Glutamatergic neuron (in vitro differentiated cells): Measurements from ENCODE around the gene MGMT. TPM values are rescaled to one million over a fixed set of nuclear protein-coding genes. Genes with fewer than 3 reads are reported as not detected.
A peak's percentile ranks its signal among the peaks of the same experiment; 100 is the strongest.

Experiments used
- DNase-seq: peaks from one replicate; pipeline ENCODE4 v3.0.0; 2022
- H3K27ac Mint-ChIP-seq: one replicate; pipeline ENCODE4 v1.8.0; 2020; ENCODE audit warnings: mild to moderate bottlenecking, mixed read lengths, inconsistent platforms; ENCODE audit not compliant: unreplicated experiment
- H3K27me3 Mint-ChIP-seq: one replicate; pipeline ENCODE4 v1.8.0; 2020; ENCODE audit warnings: mild to moderate bottlenecking, moderate library complexity, mixed read lengths, inconsistent platforms; ENCODE audit not compliant: unreplicated experiment
- H3K36me3 Mint-ChIP-seq: one replicate; pipeline ENCODE4 v1.8.0; 2020; ENCODE audit warnings: mild to moderate bottlenecking, mixed read lengths, inconsistent platforms; ENCODE audit not compliant: unreplicated experiment
- H3K4me1 Mint-ChIP-seq: one replicate; pipeline ENCODE4 v1.8.0; 2020; ENCODE audit warnings: mild to moderate bottlenecking, low read depth, mixed read lengths, inconsistent platforms; ENCODE audit not compliant: unreplicated experiment
- H3K4me3 Mint-ChIP-seq: one replicate; pipeline ENCODE4 v1.8.0; 2020; ENCODE audit warnings: mild to moderate bottlenecking, mixed read lengths, inconsistent platforms; ENCODE audit not compliant: unreplicated experiment
- H3K9me3 Mint-ChIP-seq: one replicate; pipeline ENCODE4 v1.8.0; 2020; ENCODE audit warnings: mild to moderate bottlenecking, moderate library complexity, mixed read lengths, inconsistent platforms; ENCODE audit not compliant: unreplicated experiment
- total RNA-seq: library from RNA; stranded (reverse); fragmentation: NEBNext Ultra II Directional; extraction: Animal tissue kit (Norgen Biotek cat#: 25700); gene quantifications from one replicate; pipeline ENCODE4 v1.2.1, GENCODE V29; 2021; ENCODE audit not compliant: unreplicated experiment
- TF ChIP-seq, protein P1 (sequence below): fragments of 200-600 bp; sonication (generic); IDR thresholded peaks from one replicate; pipeline ENCODE4 v1.5.0; 2021; ENCODE audit not compliant: partially characterized antibody, unreplicated experiment

MGMT gene
- total RNA-seq, 1 donor from 2014 or later = 15.9 TPM

DNA sequence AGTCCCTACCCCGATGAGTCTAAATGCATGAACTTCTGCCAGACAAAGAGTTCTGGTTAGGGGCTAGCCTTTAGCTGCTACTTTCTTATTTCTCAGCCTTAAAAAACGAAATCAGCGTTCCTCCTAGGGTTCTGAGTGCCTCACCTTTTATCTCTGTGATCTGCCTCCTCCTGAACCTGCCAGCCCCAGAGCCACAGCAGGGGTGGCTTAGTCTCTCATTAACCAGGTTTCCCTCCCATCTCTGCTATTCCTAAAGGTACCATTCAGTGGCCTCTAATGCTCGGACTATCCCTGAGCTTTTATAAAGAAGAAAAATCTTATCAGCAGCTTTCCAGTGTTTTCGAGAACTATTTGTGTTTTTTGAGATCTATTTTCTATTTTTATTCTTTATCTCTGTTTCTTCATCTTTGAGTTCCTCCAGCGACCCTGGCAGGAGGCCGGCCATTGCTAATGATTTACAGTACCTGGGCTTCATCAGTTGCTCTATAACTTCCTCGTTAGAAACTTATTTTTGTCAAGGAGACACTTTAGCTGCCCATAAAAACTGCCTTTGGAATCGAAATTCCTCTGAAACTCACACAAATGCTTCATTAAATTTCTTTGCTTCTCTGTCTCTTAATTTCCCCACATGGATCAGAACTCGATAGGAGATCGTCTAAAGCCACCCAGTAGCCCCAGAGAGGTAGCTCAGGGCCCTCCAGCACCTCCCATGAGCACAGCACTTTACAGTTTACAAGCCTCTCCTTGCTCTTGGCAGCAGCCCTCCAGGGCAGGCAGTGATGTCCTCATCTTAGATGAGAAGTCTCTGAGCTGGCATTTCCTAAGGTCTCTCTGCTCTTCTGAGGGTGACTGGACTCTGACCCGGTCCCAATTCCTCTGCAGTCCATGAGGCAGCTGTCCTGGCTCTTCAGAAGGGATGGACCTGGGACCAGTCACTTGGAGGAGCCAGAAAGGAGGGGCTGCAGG is 347.9 kb downstream of the MGMT start:
- DNase-seq = no peak
- TF ChIP-seq, protein P1, sequence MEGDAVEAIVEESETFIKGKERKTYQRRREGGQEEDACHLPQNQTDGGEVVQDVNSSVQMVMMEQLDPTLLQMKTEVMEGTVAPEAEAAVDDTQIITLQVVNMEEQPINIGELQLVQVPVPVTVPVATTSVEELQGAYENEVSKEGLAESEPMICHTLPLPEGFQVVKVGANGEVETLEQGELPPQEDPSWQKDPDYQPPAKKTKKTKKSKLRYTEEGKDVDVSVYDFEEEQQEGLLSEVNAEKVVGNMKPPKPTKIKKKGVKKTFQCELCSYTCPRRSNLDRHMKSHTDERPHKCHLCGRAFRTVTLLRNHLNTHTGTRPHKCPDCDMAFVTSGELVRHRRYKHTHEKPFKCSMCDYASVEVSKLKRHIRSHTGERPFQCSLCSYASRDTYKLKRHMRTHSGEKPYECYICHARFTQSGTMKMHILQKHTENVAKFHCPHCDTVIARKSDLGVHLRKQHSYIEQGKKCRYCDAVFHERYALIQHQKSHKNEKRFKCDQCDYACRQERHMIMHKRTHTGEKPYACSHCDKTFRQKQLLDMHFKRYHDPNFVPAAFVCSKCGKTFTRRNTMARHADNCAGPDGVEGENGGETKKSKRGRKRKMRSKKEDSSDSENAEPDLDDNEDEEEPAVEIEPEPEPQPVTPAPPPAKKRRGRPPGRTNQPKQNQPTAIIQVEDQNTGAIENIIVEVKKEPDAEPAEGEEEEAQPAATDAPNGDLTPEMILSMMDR = no peak
- Mint-ChIP-seq H3K36me3 (peaks cover 14% of the 10 kb centered on the region), H3K9me3 (peaks cover 22% of the 10 kb centered on the region), H3K4me1 (peaks cover 33% of the 10 kb centered on the region), H3K4me3 (no peak overlapping the region), H3K27ac (peak overlapping the region; percentile 7), H3K27me3 (peaks cover 4% of the 10 kb centered on the region)

DNA sequence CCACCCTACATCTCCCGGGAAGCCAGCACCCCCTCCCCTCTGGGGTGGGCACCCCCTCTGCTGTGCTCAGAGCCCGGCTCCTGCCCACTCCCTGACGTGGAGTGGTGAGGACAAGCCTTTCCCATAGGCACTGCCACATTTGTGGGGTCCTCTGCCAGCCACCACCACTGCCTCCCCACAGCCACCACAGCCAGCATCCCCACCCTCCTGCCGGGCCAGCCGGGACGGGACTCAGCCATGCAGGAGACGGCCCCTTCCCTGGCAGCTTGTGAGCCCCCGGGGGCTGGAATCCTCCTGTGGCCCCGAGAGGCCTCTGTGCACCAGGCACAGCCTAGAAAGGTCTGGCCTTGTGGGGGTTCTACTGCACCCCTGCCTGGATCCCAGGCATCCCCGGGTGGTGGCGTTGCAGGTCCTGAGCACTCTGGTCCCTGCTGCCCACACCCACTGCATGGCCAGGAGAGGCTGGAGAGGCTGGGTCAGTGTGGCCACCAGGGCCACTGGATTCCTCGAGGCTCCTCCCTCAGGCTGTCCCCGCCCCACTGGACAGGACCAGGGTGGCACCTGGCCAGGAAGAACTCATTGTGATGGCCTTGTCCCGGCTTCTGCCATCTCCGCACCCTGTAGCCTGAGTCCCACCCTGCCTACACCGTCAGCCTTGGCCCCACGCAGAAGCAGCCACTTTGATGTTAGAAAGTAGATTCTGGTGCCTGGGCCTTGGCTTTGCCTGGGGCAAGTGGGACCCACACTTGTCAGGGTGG is 349.0 kb downstream of the MGMT start:
- Mint-ChIP-seq H3K4me1 (peaks cover 24% of the 10 kb centered on the region), H3K4me3 (no peak overlapping the region), H3K9me3 (peaks cover 20% of the 10 kb centered on the region), H3K36me3 (peaks cover 14% of the 10 kb centered on the region), H3K27ac (no peak overlapping the region), H3K27me3 (peaks cover 4% of the 10 kb centered on the region)
- DNase-seq = no peak
- TF ChIP-seq, protein P1 = no peak

DNA sequence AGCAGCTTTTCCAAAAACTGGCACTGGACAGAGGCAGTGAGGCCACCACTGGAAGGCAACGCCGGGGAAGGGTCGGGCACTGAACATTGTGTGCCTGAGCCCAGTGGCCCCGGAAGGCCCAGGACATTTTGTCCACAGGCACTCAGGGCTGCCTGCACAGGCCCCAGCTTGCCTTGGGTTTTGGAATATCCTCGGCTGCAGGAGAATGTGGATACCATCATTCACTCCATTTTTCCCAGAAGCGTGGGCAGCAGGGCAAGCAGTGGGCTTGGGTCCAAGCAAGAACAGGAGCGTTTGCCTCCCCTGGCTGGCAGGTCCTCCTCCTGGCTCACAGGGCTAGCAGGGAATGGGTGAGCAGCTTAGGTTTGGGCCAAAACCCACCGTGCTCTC is 349.6 kb downstream of the MGMT start:
- no peak overlapping the region for H3K27ac Mint-ChIP-seq
- peaks cover 19% of the 10 kb centered on the region for H3K4me1 Mint-ChIP-seq
- no peak overlapping the region for H3K4me3 Mint-ChIP-seq
- DNase-seq = no peak
- H3K27me3 Mint-ChIP-seq = peaks cover 4% of the 10 kb centered on the region
- H3K36me3 Mint-ChIP-seq = peaks cover 17% of the 10 kb centered on the region
- peaks cover 18% of the 10 kb centered on the region for H3K9me3 Mint-ChIP-seq
- TF ChIP-seq, protein P1 = no peak
